ENCODE measurements around the gene HFM1.

HFM1 gene

GRCh38 chr1:91234181-91234580 is 170.5 kb downstream of the HFM1 start:
- H3K4me2 ChIP-seq (ENCODE audit: low read depth, low read length, poor library complexity, severe bottlenecking), result no peak overlapping the region
- no peaks in the 10 kb centered on the region for H3F3A ChIP-seq (ENCODE audit: low read depth)
- H3K79me2 ChIP-seq (ENCODE audit: insufficient read depth, low read length), result no peaks in the 10 kb centered on the region
- H3K36me3 ChIP-seq (ENCODE audit: insufficient read depth, low read length), result no peaks in the 10 kb centered on the region
- H3K9me2 ChIP-seq (replicated peaks; ENCODE audit: low read depth, low read length), result no peaks in the 10 kb centered on the region
- no peak overlapping the region for H3K9ac ChIP-seq (ENCODE audit: low read depth, low read length, poor library complexity, severe bottlenecking)
- H2AFZ ChIP-seq (ENCODE audit: low read length), result no peak overlapping the region
- TF ChIP-seq CTCF (conservative IDR thresholded peaks at IDR 0.05; ENCODE audit: low read length) (no peak), EZH2phosphoT487 (IDR thresholded peaks at IDR 0.05; ENCODE audit: borderline replicate concordance) (no peak)
- H3K4me1 ChIP-seq (ENCODE audit: insufficient read depth, low read length, poor library complexity, severe bottlenecking), result no peaks in the 10 kb centered on the region
- H4K20me1 ChIP-seq (ENCODE audit: insufficient read depth, low read length, poor library complexity, severe bottlenecking), result no peaks in the 10 kb centered on the region
- H3K4me3 ChIP-seq (ENCODE audit: low read length, poor library complexity, severe bottlenecking), result no peak overlapping the region
- H3K27me3 ChIP-seq (ENCODE audit: insufficient read depth, low read length, poor library complexity, severe bottlenecking), result no peaks in the 10 kb centered on the region
- no peaks in the 10 kb centered on the region for H3K9me3 ChIP-seq (ENCODE audit: insufficient read depth, low read depth, low read length)

- H3K4me3 ChIP-seq (ENCODE audit: low read length, poor library complexity, severe bottlenecking), result no peak overlapping the region
- H2AFZ ChIP-seq (ENCODE audit: low read length), result no peak overlapping the region
- no peak overlapping the region for H3K4me2 ChIP-seq (ENCODE audit: low read depth, low read length, poor library complexity, severe bottlenecking)
- no peaks in the 10 kb centered on the region for H3K27me3 ChIP-seq (ENCODE audit: insufficient read depth, low read length, poor library complexity, severe bottlenecking)
- H3K79me2 ChIP-seq (ENCODE audit: insufficient read depth, low read length), result no peaks in the 10 kb centered on the region
- H3F3A ChIP-seq (ENCODE audit: low read depth), result no peaks in the 10 kb centered on the region
- TF ChIP-seq CTCF (conservative IDR thresholded peaks at IDR 0.05; ENCODE audit: low read length) (no peak), EZH2phosphoT487 (IDR thresholded peaks at IDR 0.05; ENCODE audit: borderline replicate concordance) (no peak)
- no peaks in the 10 kb centered on the region for H4K20me1 ChIP-seq (ENCODE audit: insufficient read depth, low read length, poor library complexity, severe bottlenecking)
- no peaks in the 10 kb centered on the region for H3K9me3 ChIP-seq (ENCODE audit: insufficient read depth, low read depth, low read length)
- no peaks in the 10 kb centered on the region for H3K4me1 ChIP-seq (ENCODE audit: insufficient read depth, low read length, poor library complexity, severe bottlenecking)
- no peaks in the 10 kb centered on the region for H3K9me2 ChIP-seq (replicated peaks; ENCODE audit: low read depth, low read length)
- no peak overlapping the region for H3K9ac ChIP-seq (ENCODE audit: low read depth, low read length, poor library complexity, severe bottlenecking)
- no peaks in the 10 kb centered on the region for H3K36me3 ChIP-seq (ENCODE audit: insufficient read depth, low read length)
Measured at GRCh38 chr1:91226741-91227140, 177.9 kb downstream of the HFM1 start.

- H3K9me2 ChIP-seq (replicated peaks; ENCODE audit: low read depth, low read length), result no peaks in the 10 kb centered on the region
- H2AFZ ChIP-seq (ENCODE audit: low read length), result no peak overlapping the region
- no peak overlapping the region for H3K4me3 ChIP-seq (ENCODE audit: low read length, poor library complexity, severe bottlenecking)
- no peaks in the 10 kb centered on the region for H3K79me2 ChIP-seq (ENCODE audit: insufficient read depth, low read length)
- no peaks in the 10 kb centered on the region for H3K27me3 ChIP-seq (ENCODE audit: insufficient read depth, low read length, poor library complexity, severe bottlenecking)
- H3K36me3 ChIP-seq (ENCODE audit: insufficient read depth, low read length), result no peaks in the 10 kb centered on the region
- H3K4me1 ChIP-seq (ENCODE audit: insufficient read depth, low read length, poor library complexity, severe bottlenecking), result no peaks in the 10 kb centered on the region
- H4K20me1 ChIP-seq (ENCODE audit: insufficient read depth, low read length, poor library complexity, severe bottlenecking), result no peaks in the 10 kb centered on the region
- TF ChIP-seq EZH2phosphoT487 (IDR thresholded peaks at IDR 0.05; ENCODE audit: borderline replicate concordance) (no peak), CTCF (conservative IDR thresholded peaks at IDR 0.05; ENCODE audit: low read length) (no peak)
- H3K9me3 ChIP-seq (ENCODE audit: insufficient read depth, low read depth, low read length), result no peaks in the 10 kb centered on the region
- no peak overlapping the region for H3K4me2 ChIP-seq (ENCODE audit: low read depth, low read length, poor library complexity, severe bottlenecking)
- H3F3A ChIP-seq (ENCODE audit: low read depth), result no peaks in the 10 kb centered on the region
- H3K9ac ChIP-seq (ENCODE audit: low read depth, low read length, poor library complexity, severe bottlenecking), result no peak overlapping the region
Measured at GRCh38 chr1:91224878-91225277, 179.8 kb downstream of the HFM1 start.

Measured in Loucy (cell line).